ENCODE results near the gene ALPG. TPM values are rescaled to one million over a fixed set of nuclear protein-coding genes. Genes with fewer than 3 reads are reported as not detected.
A peak's percentile ranks its signal among the peaks of the same experiment; 100 is the strongest.
"Not testable (repeated sequence)": the region's sequence is repeated elsewhere in the genome, so short reads cannot be mapped to it uniquely, and the experiment has no call there.

Gene ALPG
- total RNA-seq: not detected
- not detected for polyA plus RNA-seq
- long read RNA-seq, donor 1: 0 reads
- long read RNA-seq, donor 2: 0 reads

DNA sequence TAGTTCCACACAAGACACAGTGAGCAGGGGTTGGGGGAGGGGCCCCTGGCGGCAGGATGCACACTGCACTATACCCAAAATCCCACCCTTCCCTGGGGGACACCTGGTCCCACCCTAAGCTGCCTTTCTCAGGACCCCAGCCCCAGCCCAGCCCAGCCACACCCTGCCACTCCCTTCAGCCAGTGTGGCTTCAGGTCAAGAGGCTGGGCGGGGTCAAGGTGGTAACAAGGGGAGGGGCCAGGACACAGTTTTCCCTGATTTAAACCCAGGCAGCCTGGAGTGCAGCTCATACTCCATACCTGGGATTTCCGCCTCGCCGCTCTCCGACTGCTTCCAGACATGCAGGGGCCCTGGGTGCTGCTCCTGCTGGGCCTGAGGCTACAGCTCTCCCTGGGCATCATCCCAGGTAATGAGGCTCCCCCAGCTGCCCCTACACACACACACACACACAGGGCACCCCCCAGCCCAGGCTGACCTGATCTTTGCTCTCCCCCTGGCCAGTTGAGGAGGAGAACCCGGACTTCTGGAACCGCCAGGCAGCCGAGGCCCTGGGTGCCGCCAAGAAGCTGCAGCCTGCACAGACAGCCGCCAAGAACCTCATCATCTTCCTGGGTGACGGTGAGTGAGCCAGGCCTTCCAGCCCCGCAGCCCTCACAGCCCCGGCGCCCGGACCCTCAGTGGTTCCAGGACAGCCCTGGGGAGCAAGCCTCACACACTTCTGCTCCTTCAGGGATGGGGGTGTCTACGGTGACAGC lies at the start of gene ALPG:
ALPG (plus strand) TSS at position 289 of the 755 bp plus-strand sequence; CDS start at position 340, 51 bp downstream.
- intact Hi-C loops (cut with DNase I; ENCODE audit: low total_unique reads): no loop called here
- WGBS, 5 donors: 85 to 94% (median 93%) methylated on average over 7 to 17 of the region's 17 CpGs
- Histone ChIP-seq H3K4me3 (no peak within 1 kb of the TSS), H3K27ac (no peak within 1 kb of the TSS), H3K36me3 (no peaks in the 10 kb centered on the region), H3K4me1 (no peaks in the 10 kb centered on the region), H3K9me3 (no peaks in the 10 kb centered on the region), H3K27me3 (replicated peaks in 1 of 7) (peaks cover 0 to 21% (median 0%) of the 10 kb centered on the region in 7 donors)
- TF ChIP-seq POLR2AphosphoS5 (IDR thresholded peaks at IDR 0.05): no peak
- TF ChIP-seq, protein P1, sequence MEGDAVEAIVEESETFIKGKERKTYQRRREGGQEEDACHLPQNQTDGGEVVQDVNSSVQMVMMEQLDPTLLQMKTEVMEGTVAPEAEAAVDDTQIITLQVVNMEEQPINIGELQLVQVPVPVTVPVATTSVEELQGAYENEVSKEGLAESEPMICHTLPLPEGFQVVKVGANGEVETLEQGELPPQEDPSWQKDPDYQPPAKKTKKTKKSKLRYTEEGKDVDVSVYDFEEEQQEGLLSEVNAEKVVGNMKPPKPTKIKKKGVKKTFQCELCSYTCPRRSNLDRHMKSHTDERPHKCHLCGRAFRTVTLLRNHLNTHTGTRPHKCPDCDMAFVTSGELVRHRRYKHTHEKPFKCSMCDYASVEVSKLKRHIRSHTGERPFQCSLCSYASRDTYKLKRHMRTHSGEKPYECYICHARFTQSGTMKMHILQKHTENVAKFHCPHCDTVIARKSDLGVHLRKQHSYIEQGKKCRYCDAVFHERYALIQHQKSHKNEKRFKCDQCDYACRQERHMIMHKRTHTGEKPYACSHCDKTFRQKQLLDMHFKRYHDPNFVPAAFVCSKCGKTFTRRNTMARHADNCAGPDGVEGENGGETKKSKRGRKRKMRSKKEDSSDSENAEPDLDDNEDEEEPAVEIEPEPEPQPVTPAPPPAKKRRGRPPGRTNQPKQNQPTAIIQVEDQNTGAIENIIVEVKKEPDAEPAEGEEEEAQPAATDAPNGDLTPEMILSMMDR (IDR thresholded peaks at IDR 0.05 in 8 of 11, conservative IDR thresholded peaks at IDR 0.05 in 3 of 11): no peak
- no peak for TF ChIP-seq POLR2A (IDR thresholded peaks at IDR 0.05)
- no peak for DNase-seq

DNA sequence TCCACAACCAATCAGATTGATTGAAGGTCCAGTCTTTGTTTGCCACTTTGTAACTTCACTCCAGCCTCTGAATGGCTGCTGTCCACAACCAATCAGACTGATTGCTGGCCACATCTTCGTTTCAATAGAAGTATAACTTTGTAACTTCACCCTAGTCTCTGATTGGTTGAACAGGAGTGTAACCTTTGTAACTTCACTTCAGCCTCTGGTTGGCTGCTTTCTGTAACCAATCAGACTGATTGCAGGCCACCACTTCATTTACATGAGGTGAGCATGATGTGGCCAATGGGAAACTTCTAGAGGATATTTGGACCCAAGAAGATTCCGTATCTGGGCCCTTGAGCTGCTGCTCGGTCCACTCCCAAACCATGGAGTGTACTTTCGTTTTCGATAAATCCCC lies 45.0 kb upstream of the ALPG start:
- H3K4me1 ChIP-seq: peaks cover 4 to 18% (median 7%) of the 10 kb centered on the region in 6 donors
- no peak overlapping the region for H3K4me3 ChIP-seq
- H3K36me3 ChIP-seq: no peaks in the 10 kb centered on the region
- no peak overlapping the region for H3K27ac ChIP-seq
- TF ChIP-seq POLR2A (IDR thresholded peaks at IDR 0.05) (no peak), POLR2AphosphoS5 (IDR thresholded peaks at IDR 0.05) (no peak)
- TF ChIP-seq, protein P1 (IDR thresholded peaks at IDR 0.05 in 8 of 11, conservative IDR thresholded peaks at IDR 0.05 in 3 of 11): no peak
- no peaks in the 10 kb centered on the region for H3K27me3 ChIP-seq (replicated peaks in 1 of 7)
- peak; percentile 3 for DNase-seq
- peaks cover 0 to 12% (median 6%) of the 10 kb centered on the region in 8 donors for H3K9me3 ChIP-seq
- WGBS, 5 donors: 88 to 96% (median 93%) methylated on average over 5 of the region's 5 CpGs
- intact Hi-C loops (cut with DNase I; ENCODE audit: low total_unique reads): no loop called here

DNA sequence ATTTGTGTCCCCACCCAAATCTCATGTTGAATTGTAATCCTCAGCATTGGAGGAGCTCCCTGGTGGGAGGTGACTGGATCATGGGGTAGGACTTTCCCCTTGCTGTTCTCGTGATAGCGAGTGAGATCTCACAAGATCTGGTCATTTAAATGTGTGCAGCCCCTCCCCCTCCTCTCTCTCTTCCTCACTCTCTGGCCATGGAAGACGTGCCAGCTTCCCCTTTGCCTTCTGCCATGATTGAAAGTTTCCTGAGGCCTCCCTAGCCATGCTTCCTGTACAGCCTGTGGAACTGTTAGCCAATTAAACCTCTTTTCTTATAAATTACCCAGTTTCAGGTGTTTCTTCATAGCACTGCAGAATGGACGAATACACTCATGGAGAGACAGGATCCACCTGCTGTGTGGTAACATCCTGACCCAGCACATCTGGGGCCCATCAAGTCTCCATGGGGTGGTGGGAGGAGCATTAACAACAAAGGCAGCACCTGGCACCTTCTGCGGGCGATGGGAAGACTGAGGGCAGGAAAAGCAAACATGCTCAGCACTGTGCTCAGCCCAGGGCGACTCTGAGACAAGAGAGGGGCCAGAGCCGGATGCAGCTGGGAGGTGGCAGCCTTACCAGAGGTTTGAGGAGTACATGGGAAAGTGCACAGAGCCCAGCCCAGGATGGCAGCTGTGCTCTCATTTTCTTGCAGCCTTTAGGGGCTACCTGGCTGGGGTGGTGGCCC lies 44.3 kb upstream of the ALPG start:
- Histone ChIP-seq H3K27me3 (replicated peaks in 1 of 7) (peaks cover 0 to 2% (median 0%) of the 10 kb centered on the region in 7 donors), H3K9me3 (peaks cover 0 to 12% (median 6%) of the 10 kb centered on the region in 8 donors), H3K4me3 (no peak overlapping the region), H3K27ac (no peak overlapping the region), H3K4me1 (peaks cover 4 to 18% (median 7%) of the 10 kb centered on the region in 6 donors), H3K36me3 (no peaks in the 10 kb centered on the region)
- TF ChIP-seq POLR2AphosphoS5 (IDR thresholded peaks at IDR 0.05) (no peak), POLR2A (IDR thresholded peaks at IDR 0.05) (no peak)
- TF ChIP-seq, protein P1 (IDR thresholded peaks at IDR 0.05 in 8 of 11, conservative IDR thresholded peaks at IDR 0.05 in 3 of 11): no peak
- DNase-seq: peak; percentile 49
- WGBS, 5 donors: 61 to 80% (median 70%) methylated on average over 8 of the region's 8 CpGs
- intact Hi-C loops (cut with DNase I; ENCODE audit: low total_unique reads): no loop called here

DNA sequence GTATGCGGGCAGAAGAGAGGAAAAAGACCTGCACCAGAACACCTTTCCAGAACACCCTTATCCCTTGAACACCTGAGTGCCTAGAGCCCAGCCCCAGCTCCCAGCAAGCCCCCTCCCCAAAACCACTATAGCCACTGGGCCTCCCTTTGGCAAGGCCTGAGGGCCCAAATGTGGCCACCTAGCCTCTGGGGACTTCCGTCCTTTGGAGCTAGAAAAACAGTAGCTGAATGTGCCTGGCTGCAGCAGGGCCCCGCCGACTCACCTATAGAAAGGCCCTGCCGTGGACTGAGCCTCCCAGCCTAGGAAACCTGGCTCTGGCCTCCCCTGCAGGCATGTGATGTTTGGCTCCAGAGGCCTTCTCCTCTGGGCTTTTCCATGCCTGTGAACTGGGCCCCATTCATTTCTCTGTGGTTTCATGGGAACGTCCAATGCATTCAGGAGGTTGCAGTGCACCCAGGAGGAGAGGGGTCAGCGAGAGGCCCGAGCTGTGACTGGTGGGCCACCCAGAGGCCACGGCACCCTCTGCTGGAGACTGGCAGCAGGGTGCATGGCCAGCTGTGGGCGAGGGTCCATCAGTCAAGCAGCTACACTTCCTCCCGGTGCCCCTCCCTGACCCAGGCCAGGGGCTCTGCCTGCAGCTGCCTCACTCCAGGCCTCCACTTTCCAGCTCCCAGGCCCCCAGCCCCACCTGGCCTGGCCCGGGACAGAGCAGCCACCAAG lies 43.4 kb upstream of the ALPG start:
- H3K4me1 ChIP-seq: peaks cover 4 to 18% (median 7%) of the 10 kb centered on the region in 6 donors
- intact Hi-C loops (cut with DNase I; ENCODE audit: low total_unique reads): not testable (repeated sequence)

More for the DNA sequence above, 43.4 kb upstream of the ALPG start:
- peak overlapping the region in 3 of 8 donors; percentile 20 to 32 (median 25) for H3K27ac ChIP-seq
- H3K9me3 ChIP-seq: peaks cover 0 to 12% (median 6%) of the 10 kb centered on the region in 8 donors
- H3K27me3 ChIP-seq (replicated peaks in 1 of 7); H3K36me3 ChIP-seq: not testable (repeated sequence)
- H3K4me3 ChIP-seq: peak overlapping the region in 5 of 8 donors; percentile 21 to 60 (median 34)
- DNase-seq: peak; percentile 50
- WGBS, 5 donors: 64 to 78% (median 71%) methylated on average over 8 to 12 of the region's 12 CpGs
